RPMI8226 (cell line): ENCODE measurements around the gene FANCG.

Experiments
- DNase-seq: peaks from one replicate; pipeline ENCODE4 v3.0.0-alpha.2; 2015

Gene FANCG

DNA sequence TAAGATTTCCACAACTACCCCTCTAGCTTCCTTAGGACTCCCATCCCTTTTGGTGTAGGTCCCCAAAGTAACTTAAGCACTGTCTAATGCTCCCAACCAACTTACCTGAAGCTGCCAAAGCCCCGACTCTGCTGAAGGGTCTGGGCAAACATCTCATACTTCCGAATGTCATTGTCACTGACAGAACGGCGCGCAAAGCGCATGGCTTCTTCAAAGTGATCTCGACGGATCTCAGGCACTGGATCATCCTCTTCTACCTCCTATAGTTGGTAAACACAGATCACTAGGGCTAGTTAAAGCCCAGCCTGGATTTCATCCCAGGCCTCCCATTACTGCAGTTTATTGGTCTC is 22.5 kb downstream of the FANCG start:
- DNase-seq: no peak

GRCh38 chr9:35056571-35057270 is 23.0 kb downstream of the FANCG start:
- no peak for DNase-seq

DNA sequence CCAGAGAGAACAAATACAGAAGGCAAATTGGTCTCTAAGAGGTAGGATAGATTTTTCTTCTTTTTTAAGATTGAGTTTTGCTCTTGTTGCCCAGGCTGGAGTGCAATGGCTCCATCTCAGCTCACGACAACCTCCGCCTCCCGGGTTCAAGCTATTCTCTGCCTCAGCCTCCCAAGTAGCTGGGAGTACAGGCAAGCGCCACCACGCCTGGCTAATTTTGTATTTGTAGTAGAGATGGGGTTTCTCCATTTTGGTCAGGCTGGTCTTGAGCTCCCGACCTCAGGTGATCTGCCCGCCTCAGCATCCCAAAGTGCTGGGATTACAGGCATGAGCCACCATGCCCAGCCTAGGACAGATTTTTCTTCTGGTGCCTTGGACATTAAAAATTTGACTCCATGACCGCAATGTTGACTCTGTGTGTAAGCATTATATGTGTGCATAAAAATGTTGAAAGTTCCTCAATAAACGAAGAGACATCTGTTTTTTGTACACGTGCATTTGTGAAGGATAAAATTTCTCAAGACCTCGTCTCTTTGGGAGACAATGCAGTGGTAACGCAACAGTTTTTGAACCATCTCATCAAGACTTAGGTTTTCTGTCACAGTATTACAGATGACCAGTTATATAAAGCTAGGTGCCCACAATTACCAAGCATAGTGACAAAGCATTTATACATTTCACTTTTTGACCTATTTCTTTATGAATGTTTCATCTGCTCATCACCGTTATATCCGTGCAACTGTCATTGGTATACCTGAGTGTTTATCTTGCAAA is 24.7 kb downstream of the FANCG start:
- DNase-seq: no peak

DNA sequence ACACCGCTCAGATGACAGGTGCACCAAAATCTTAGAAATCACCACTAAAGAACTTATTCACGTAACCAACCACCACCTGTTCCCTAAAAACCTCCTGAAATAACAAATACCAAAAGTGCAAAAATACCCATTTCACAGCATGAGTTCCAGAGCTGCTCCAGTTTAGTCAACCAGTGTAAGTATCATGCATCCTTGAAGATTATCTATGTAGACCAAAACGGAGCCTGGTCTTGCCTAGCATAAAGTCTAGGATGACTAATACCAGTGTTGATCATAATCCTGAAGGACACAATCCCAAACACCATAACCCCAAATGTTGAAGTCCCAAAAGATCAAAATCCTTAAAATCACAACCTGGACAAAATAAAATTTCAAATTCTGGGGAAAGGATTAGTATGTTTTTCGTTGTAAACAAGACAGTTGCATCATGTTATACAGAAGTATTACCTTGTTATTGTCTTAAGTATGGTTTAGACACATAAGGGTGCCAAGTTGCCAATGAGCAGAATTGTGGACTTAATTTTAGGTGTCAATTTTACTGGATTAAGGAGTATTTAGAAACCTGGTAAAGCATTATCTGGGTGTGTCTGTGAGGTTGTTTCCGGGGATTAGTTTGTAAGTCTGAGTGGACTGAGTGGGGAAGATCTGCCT is 25.4 kb downstream of the FANCG start:
- no peak for DNase-seq

- DNase-seq: peak; percentile 51
Measured at GRCh38 chr9:35051069-35051967, 28.4 kb downstream of the FANCG start.

DNA sequence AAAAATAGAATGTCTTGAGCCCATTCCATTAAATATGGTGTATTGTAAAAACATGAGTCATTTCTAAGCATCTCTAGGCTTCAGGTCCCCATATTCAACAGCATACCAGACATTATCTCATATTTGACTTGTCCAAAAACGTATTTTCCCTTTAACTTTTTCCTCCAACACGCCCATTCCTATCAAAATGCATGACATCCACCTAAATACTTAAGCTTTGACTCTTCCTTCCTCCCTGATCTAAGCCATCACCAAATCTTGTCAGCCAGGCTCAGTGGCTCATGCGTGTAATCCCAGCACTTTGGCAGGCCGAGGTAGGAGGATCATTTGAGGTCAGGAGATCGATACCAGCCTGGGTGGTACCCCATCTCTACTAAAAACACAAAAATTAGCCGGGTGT is 31.2 kb downstream of the FANCG start:
- DNase-seq: no peak

GRCh38 chr9:35044071-35044470 is 35.7 kb downstream of the FANCG start:
- DNase-seq: no peak

DNA sequence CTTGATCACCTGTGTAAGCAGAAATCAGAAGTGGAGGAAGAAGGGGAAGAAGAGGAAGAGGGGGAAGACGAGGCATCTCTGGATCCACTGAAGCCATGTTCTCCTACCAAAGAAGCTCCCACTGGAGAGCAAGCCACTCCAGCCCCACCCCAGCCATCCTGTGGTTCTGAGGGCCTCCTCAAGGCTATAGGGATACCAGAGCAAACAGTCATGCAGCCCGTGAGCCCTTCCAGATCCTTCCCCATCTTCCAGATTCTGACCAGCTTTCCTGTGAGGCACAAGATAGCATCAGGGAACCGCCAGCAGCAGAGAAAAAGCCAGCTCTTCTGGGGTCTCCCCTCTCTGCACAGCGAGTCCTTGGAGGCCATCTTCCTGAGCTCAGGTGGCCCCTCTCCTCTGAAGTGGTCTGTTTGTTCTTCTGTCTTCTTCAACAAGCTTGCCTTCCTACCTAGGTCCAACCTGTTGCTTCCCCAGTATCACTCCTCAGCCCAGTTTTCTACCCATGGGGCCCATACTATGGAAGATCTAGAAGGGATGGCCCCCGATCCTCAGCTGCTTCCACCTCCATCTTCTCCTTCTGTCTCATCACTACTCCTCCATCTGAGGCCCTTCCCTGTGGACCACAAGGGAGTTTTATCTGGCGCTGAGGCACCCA is 36.7 kb downstream of the FANCG start:
- DNase-seq: no peak

GRCh38 chr9:35042081-35042604 is 37.6 kb downstream of the FANCG start:
- no peak for DNase-seq

DNA sequence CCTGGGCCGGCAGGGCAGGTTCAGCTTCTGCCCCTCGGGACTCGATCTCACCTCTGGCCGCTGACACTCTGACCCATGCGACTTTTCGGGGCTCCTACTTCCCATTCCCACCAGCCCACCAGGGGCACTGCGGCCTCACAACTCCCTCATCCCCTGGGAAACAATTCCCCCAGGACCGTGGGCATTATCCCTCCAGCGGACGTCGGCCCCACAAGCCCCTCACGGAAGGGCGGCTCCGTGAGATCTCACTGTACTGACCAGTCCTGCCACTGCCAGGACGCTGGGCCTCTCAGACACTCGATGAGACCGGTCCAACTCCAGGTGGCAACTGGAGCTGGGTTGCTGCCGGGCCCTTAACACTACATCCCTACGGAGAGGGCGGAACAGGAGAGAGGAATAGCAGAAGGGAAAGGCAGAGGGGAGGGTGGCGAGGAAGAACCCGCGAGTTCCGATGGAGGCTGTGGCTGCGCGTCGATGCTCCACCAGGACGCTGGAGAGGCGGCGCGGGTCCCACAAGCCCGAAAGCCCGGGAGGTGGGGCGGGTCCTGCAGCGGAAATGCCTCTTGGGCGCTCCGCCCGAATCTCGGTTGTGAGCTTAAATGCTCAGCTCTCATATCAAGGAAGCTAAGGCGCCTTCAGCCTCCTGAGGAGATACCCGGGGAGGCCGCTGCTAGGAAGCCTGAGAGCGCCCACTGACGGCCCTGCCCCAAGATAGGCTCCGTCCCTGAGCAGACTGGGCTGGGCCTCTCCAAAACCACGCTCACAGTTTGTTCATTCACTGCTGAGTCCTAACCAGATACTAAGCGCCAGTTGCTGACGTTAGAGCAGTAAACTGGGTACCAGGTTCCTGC is 43.7 kb downstream of the FANCG start:
- DNase-seq: no peak

DNA sequence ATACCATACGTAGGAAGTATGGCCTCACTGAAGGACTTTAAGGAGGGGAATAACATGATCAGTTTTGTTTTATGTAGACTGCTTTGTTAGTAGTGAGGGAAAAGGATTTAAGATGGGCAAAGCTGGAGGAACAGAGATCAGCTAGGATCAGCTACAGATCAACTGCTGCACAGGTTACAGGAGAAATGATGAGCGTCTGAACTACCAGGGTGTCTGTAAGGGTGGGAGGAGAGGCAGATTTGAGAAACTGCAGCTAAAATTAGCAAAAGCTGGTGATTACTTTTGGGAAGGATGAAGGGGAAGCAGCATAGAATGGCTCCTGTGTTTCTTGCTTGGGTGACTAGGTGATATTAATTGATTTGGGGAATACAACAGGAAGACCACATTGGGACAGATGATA is 46.6 kb downstream of the FANCG start:
- DNase-seq: no peak

GRCh38 chr9:35029852-35030251 is 49.9 kb downstream of the FANCG start:
- DNase-seq: no peak

- no peak for DNase-seq
Measured at GRCh38 chr9:35029241-35029640, 50.5 kb downstream of the FANCG start.

DNA sequence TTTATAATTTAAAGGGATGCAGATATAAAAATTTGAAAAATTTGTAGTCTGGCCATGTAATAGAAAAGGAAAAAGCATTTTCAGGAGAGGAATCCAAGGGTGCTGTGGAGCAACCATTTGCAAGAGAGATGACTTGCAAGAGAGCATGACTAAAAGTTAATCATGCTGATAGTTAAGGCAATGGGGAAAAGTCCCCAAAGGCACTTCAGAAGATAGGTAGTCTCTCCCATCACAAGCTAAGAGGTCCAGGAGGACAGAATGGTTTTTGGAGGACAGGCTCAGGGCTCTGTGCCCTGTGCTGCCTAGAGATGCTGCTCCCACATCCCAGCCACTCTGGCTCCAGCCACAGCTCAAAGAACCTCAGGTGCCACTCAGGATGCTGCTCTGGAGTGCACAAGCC is 51.4 kb downstream of the FANCG start:
- no peak for DNase-seq

DNA sequence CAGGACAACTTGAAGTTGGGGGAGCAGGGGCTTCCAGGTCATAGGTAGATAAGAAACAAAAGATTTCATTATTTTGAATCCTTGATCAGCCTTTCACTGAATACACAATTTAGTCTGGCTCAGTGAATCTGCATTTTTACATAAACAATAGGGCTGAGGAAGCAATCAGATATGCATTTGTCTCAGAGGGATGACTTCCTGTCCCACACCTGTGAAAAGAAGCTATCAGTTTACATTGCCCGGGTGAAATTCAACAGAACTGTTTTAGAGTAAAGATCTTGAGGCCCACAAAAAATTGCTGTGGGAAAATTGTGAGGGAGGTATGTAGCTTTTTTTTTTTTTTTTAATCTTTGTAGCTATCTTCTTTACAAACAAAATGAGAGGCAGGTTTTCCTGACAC is 51.9 kb downstream of the FANCG start:
- no peak for DNase-seq

DNA sequence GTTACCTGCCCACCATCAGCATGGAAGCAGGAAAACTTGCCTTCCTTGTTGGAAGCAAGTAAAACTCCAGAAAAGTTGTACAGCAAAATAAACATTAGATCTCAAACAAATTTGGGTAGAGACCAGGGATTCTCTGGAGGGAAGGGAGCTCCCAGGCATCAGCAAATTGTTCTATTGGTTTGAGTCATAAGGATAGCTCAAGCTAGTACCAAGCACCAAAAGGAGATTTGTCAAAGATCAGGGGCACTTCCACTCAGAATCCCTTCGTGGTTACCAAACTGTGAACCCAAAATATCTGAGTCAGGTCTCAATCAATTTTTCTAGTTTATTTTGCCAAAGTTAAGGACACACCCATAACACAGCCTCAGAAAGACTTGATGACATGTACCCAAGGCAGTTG is 52.4 kb downstream of the FANCG start:
- no peak for DNase-seq

DNA sequence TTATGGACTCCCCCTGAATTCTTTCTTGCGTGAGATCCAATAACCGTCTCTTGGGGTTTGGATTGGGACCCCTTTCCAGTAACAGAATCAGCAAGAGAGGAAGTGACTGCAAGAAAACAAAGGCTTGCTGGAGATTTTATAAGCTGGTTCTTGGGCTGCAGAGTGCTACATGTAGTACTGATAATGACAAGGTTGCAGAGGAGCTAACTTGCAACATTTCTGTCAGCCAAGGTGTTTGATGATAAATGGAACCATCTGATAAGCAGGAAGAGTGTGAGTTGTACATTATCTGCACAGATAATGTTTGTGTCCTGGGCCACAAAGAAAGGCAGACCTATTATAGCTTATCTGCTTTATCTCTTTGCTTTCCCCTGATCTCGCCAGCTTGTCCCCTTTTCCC is 53.1 kb downstream of the FANCG start:
- no peak for DNase-seq
